CD4-positive, alpha-beta memory T cell (primary cell): ENCODE measurements around the gene STK32B. TPM values are rescaled to one million over a fixed set of nuclear protein-coding genes. Genes with fewer than 3 reads are reported as not detected.
"Not testable (repeated sequence)": the region's sequence is repeated elsewhere in the genome, so short reads cannot be mapped to it uniquely, and the experiment has no call there.

ENCODE experiments used
- CTCF ChIA-PET: fragments of 350-600 bp; sonication (Branson Sonifier 250); formaldehyde crosslinking; loops from one replicate; lab custom pipeline; 2021; ENCODE audit warnings: inconsistent platforms; ENCODE audit not compliant: partially characterized antibody; lab: Charles Lee
- POLR2A ChIA-PET: fragments of 350-600 bp; sonication (Branson Sonifier 250); formaldehyde crosslinking; loops from one replicate; lab custom pipeline; 2021; ENCODE audit not compliant: partially characterized antibody; lab: Charles Lee
- DNase-seq, 5 donors: peaks; one replicate each; pipeline versions ENCODE4 v3.0.0 to v3.0.0-alpha.2; 2020 to 2022; ENCODE audit warnings: mixed read lengths in 1 of 5
- H3K27ac ChIP-seq: one replicate; pipeline ENCODE4 v1.7.0; 2013; ENCODE audit warnings: low read depth, low read length
- H3K27me3 ChIP-seq: 2 replicates; pipeline ENCODE4 v1.7.0; 2013; ENCODE audit warnings: mild to moderate bottlenecking, low read length, moderate library complexity; ENCODE audit not compliant: insufficient read depth
- H3K36me3 ChIP-seq: 2 replicates; pipeline ENCODE4 v1.7.0; 2013; ENCODE audit warnings: mild to moderate bottlenecking, low read length, moderate library complexity; ENCODE audit not compliant: insufficient read depth
- H3K4me1 ChIP-seq: 2 replicates; pipeline ENCODE4 v1.7.0; 2013; ENCODE audit warnings: mild to moderate bottlenecking, low read length, moderate library complexity; ENCODE audit not compliant: insufficient read depth
- H3K4me3 ChIP-seq, 2 donors: one replicate each; pipeline ENCODE4 v1.7.0; 2013; ENCODE audit warnings: low read length in 2 of 2, mild to moderate bottlenecking in 1 of 2
- H3K9me3 ChIP-seq, 2 donors: one replicate each; pipeline ENCODE4 v1.7.0; 2013; ENCODE audit warnings: low read length in 2 of 2, control low read depth in 1 of 2; ENCODE audit not compliant: control insufficient read depth in 1 of 2
- H3K27ac Mint-ChIP-seq, 7 donors: one replicate each; pipeline ENCODE4 v1.8.0; 2020 to 2021; ENCODE audit warnings: mixed read lengths in 7 of 7, mild to moderate bottlenecking in 6 of 7, inconsistent platforms in 3 of 7, moderate library complexity in 3 of 7
- H3K27me3 Mint-ChIP-seq, 2 donors: one replicate each; pipeline ENCODE4 v1.8.0; 2020 to 2021; ENCODE audit warnings: mixed read lengths in 2 of 2
- H3K36me3 Mint-ChIP-seq, 2 donors: one replicate each; pipeline ENCODE4 v1.8.0; 2020 to 2021; ENCODE audit warnings: mixed read lengths in 2 of 2, inconsistent platforms in 1 of 2, mild to moderate bottlenecking in 1 of 2
- H3K4me1 Mint-ChIP-seq, 4 donors: one replicate each; pipeline ENCODE4 v1.8.0; 2020 to 2021; ENCODE audit warnings: mixed read lengths in 4 of 4, mild to moderate bottlenecking in 1 of 4
- H3K4me3 Mint-ChIP-seq, 8 donors: one replicate each; pipeline ENCODE4 v1.8.0; 2020 to 2021; ENCODE audit warnings: mixed read lengths in 8 of 8, mild to moderate bottlenecking in 7 of 8, moderate library complexity in 6 of 8, inconsistent platforms in 3 of 8
- H3K9me3 Mint-ChIP-seq, 8 donors: one replicate each; pipeline ENCODE4 v1.8.0; 2020 to 2021; ENCODE audit warnings: mixed read lengths in 8 of 8, mild to moderate bottlenecking in 5 of 8, inconsistent platforms in 3 of 8, moderate library complexity in 1 of 8
- intact Hi-C: fragments of 100-400 bp; cut with micrococcal nuclease; formaldehyde crosslinking; loops from one replicate; pipeline ENCODE4 v1.15.1; 2023
- polyA plus RNA-seq, 2 donors: library from polyadenylated mRNA; unstranded; fragments of 300-500 nt; fragmentation: Illumina TruSeq; gene quantifications; one replicate each; pipeline ENCODE4 v1.2.3, GENCODE V29; 2021
- total RNA-seq, 2 experiments: library from RNA; stranded (reverse); gene quantifications; one replicate each; pipeline ENCODE4 v1.2.3, GENCODE V29; 2021

Gene STK32B
- total and polyA plus RNA-seq, 4 experiments from 2014 or later: not detected

DNA sequence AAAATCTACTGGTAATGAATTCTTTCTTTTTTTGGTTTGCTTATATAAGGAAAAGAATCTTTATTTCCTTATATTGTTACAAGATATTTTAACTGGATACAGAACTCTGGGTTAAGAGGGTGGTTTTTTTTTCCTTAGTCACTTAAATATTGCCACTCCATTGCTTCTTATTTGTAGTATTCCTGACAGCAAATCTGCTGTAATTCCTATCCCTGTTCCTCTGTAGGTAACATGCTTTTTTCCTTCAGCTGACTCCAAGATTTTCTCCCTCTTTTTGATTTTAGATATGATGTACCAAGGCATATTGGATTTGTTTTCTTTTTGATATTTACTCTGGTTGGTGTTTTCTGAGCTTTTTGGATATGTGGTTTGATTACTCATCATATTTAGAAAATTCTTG is 378.5 kb downstream of the STK32B start:
- H3K9me3 ChIP-seq: no peaks in the 10 kb centered on the region
- Mint-ChIP-seq H3K4me1 (no peaks in the 10 kb centered on the region), H3K9me3 (peaks cover 0 to 11% (median 4%) of the 10 kb centered on the region in 8 donors), H3K27me3 (peaks cover 2 to 3% of the 10 kb centered on the region in 2 donors), H3K27ac (no peak overlapping the region), H3K36me3 (no peaks in the 10 kb centered on the region), H3K4me3 (no peak overlapping the region)
- CTCF ChIA-PET: no interaction called here
- H3K27me3 ChIP-seq: no peaks in the 10 kb centered on the region
- no peaks in the 10 kb centered on the region for H3K36me3 ChIP-seq
- H3K27ac ChIP-seq: no peak overlapping the region
- no peaks in the 10 kb centered on the region for H3K4me1 ChIP-seq
- POLR2A ChIA-PET: no interaction called here
- H3K4me3 ChIP-seq: no peak overlapping the region
- intact Hi-C loops: no loop called here
- DNase-seq: no peak

DNA sequence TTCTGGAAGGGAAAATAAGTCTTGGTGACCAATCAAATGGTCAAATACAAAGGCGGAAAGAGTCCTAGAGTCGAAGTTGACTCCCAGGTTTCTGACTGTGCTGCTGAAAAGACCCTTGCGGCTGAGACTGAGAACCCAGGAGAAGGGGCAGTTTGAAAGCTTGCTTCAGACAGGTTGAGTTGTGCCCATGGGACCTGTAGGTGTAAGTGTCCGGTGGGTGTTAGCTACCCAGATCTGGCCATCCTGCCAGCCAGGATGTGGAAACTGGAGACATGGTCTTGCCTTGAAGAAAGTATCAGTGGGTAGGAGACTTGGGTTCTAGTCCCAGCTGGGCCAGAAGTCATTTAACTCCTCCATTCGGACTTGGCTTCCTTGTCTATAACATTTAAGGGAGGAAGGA is 381.9 kb downstream of the STK32B start:
- Histone ChIP-seq H3K4me3 (no peak overlapping the region), H3K27ac (no peak overlapping the region), H3K36me3 (no peaks in the 10 kb centered on the region), H3K9me3 (no peaks in the 10 kb centered on the region), H3K27me3 (no peaks in the 10 kb centered on the region), H3K4me1 (no peaks in the 10 kb centered on the region)
- Mint-ChIP-seq H3K27me3 (peaks cover 2 to 3% of the 10 kb centered on the region in 2 donors), H3K9me3 (peaks cover under 1 to 11% (median 4%) of the 10 kb centered on the region in 8 donors), H3K4me3 (no peak overlapping the region), H3K4me1 (no peaks in the 10 kb centered on the region), H3K36me3 (no peaks in the 10 kb centered on the region), H3K27ac (no peak overlapping the region)
- CTCF ChIA-PET: no interaction called here
- intact Hi-C loops: no loop called here
- no peak for DNase-seq
- POLR2A ChIA-PET: no interaction called here

DNA sequence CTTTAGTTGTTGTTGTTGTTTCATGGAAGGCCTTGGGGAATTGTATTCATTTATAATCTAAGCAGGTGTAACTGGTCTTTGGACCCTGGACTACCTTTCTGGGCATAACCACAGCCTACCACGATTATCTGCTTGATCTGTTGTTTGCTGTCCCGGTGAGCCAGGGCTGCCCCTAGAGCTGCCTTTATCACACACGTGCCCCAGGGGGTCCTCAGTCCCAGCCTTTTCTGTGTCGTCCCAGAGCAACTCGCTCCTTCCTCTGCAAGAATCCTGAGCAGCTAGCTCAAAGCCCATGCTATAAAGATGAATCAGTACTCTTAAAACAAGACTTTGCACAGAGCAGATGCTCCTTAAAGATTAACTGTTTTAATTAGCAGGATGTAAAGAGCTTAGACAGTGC is 383.9 kb downstream of the STK32B start:
- POLR2A ChIA-PET: no interaction called here

DNA sequence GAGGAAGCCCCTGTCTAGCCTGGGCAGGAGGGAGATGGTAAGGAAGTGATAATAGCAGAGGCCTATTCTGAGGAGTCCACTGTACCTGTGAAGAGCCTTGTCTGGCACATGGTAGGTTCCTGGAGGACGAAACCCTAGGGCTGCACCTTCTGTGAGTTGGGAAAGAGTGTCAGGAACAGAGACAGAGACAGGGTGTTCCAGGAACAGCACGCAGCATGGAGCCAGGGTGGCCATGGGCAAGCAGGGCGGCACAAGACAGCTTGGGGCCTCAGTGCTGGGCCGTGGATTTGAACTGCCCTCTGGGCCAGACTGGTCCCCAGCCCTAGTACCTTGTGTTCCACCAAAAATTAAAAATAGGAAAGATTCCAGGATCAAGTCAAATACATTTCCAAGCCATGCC is 384.5 kb downstream of the STK32B start:
- H3K4me1 Mint-ChIP-seq: no peaks in the 10 kb centered on the region
- DNase-seq: no peak
- H3K36me3 Mint-ChIP-seq: no peaks in the 10 kb centered on the region
- Histone ChIP-seq H3K36me3 (no peaks in the 10 kb centered on the region), H3K4me3 (no peak overlapping the region), H3K4me1 (no peaks in the 10 kb centered on the region), H3K9me3 (no peaks in the 10 kb centered on the region), H3K27ac (no peak overlapping the region), H3K27me3 (no peaks in the 10 kb centered on the region)
- H3K9me3 Mint-ChIP-seq: peaks cover 3 to 7% (median 4%) of the 10 kb centered on the region in 8 donors
- H3K4me3 Mint-ChIP-seq: peak overlapping the region in 1 of 8 donors; percentile 42
- CTCF ChIA-PET: no interaction called here
- intact Hi-C loops: no loop called here
- peaks cover 0 to 3% of the 10 kb centered on the region in 2 donors for H3K27me3 Mint-ChIP-seq
- POLR2A ChIA-PET: no interaction called here
- no peak overlapping the region for H3K27ac Mint-ChIP-seq

More for the DNA sequence above, 383.9 kb downstream of the STK32B start:
- Histone ChIP-seq H3K9me3 (no peaks in the 10 kb centered on the region), H3K27me3 (no peaks in the 10 kb centered on the region), H3K4me3 (no peak overlapping the region), H3K36me3 (no peaks in the 10 kb centered on the region), H3K27ac (no peak overlapping the region), H3K4me1 (no peaks in the 10 kb centered on the region)
- no peak for DNase-seq
- peaks cover 3 to 9% (median 4%) of the 10 kb centered on the region in 8 donors for H3K9me3 Mint-ChIP-seq
- peaks cover under 1 to 3% of the 10 kb centered on the region in 2 donors for H3K27me3 Mint-ChIP-seq
- H3K36me3 Mint-ChIP-seq: no peaks in the 10 kb centered on the region
- no peak overlapping the region for H3K27ac Mint-ChIP-seq
- no peaks in the 10 kb centered on the region for H3K4me1 Mint-ChIP-seq
- H3K4me3 Mint-ChIP-seq: peak overlapping the region in 1 of 8 donors; percentile 42
- CTCF ChIA-PET: no interaction called here
- intact Hi-C loops: no loop called here

DNA sequence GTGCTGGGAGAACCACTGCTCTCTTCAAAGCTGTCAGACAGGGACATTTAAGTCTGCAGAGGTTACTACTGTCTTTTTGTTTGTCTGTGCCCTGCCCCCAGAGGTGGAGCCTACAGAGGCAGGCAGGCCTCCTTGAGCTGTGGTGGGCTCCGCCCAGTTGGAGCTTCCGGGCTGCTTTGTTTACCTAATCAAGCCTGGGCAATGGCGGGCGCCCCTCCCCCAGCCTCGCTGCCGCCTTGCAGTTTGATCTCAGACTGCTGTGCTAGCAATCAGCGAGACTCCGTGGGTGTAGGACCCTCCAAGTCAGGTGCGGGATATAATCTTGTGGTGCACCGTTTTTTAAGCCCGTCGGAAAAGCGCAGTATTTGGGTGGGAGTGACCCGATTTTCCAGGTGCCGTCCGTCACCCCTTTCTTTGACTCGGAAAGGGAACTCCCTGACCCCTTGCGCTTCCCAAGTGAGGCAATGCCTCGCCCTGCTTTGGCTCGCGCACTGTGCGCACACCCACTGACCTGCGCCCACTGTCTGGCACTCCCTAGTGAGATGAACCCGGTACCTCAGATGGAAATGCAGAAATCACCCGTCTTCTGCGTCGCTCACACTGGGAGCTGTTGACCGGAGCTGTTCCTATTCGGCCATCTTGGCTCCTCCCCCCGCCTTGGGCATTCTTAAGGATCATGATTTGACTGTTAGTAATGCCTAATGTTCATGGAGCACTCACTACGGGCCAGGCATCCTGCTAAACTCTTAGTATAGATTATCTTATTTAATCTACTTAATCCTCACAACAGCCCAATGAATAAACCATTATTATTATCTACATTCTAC is 392.9 kb downstream of the STK32B start:
- H3K36me3 Mint-ChIP-seq, H3K36me3 ChIP-seq, H3K4me1 Mint-ChIP-seq, CTCF ChIA-PET, intact Hi-C loops, H3K4me3 Mint-ChIP-seq, H3K9me3 ChIP-seq, POLR2A ChIA-PET, H3K9me3 Mint-ChIP-seq, H3K27ac Mint-ChIP-seq, H3K27me3 Mint-ChIP-seq, DNase-seq, H3K4me1 ChIP-seq, H3K27ac ChIP-seq, H3K4me3 ChIP-seq, H3K27me3 ChIP-seq: not testable (repeated sequence)

DNA sequence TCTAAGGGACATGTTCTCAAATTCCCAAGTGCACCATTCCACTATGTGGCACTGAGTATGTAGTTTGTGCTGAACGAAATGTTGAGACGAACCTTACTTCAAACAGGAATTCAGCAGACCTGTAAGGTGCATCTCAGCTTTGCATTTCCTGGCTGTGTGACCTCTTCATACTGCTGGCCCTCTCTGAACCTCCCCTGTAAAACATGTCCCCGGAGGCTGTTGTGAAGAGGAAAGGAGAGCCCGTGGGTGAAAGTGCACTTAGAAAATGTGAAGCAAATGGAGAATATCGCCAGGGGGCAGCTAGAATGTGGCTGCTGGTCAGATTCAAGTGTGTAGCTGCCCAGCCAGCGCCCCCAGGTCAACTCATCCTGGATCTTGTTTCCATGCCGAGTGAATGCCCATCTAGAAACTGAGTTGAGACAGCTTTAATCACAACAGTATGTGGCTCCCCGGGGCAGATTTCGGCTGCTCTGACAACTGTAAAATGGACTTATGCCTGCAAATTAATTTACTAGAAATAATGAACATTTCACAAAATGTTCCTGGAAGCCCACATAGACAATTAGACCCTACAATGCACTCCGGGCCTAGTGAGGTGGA is 393.7 kb downstream of the STK32B start:
- Histone ChIP-seq H3K4me1 (no peaks in the 10 kb centered on the region), H3K4me3 (no peak overlapping the region), H3K9me3 (no peaks in the 10 kb centered on the region), H3K27me3 (no peaks in the 10 kb centered on the region), H3K36me3 (no peaks in the 10 kb centered on the region), H3K27ac (no peak overlapping the region)
- POLR2A ChIA-PET: no interaction called here
- no peak for DNase-seq
- intact Hi-C loops: no loop called here
- Mint-ChIP-seq H3K4me1 (no peaks in the 10 kb centered on the region), H3K27ac (no peak overlapping the region), H3K4me3 (no peak overlapping the region), H3K36me3 (no peaks in the 10 kb centered on the region), H3K27me3 (peaks cover 0 to 3% of the 10 kb centered on the region in 2 donors), H3K9me3 (peaks cover 0 to 2% (median 0%) of the 10 kb centered on the region in 8 donors)
- CTCF ChIA-PET: no interaction called here

DNA sequence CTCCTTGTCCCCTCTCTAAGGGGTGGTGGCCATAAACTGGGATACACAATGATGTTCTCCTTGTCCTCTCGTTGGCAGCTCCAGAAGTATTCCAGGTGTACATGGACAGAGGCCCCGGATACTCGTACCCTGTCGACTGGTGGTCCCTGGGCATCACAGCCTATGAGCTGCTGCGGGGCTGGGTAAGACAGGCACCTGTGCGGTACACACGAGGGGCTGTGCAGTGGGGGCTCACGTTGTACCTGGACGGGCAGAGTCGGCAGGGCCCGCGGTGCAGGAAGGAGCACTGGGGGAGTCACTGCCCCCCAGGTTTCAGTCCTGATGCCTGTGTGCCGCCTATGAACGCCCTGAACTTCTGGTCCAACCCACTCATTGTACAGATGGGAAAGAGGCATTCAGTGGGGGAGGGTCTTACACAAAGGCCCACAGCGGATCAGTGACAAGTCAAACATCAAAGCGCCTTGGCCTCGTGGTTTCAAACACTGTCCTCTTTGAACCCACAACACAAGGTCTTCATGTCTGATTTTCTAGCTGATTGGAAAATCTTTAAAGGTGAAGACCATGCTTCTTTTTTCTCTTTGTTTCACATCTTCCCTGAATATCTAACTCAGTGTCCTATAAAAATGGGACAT is 395.4 kb downstream of the STK32B start:
- no peak overlapping the region for H3K4me3 ChIP-seq
- no peaks in the 10 kb centered on the region for H3K9me3 ChIP-seq
- DNase-seq: no peak
- no peaks in the 10 kb centered on the region for H3K36me3 Mint-ChIP-seq
- no peaks in the 10 kb centered on the region for H3K4me1 Mint-ChIP-seq
- intact Hi-C loops: no loop called here
- peaks cover 0 to 3% of the 10 kb centered on the region in 2 donors for H3K27me3 Mint-ChIP-seq
- ChIA-PET CTCF (no interaction called here), POLR2A (no interaction called here)
- no peaks in the 10 kb centered on the region for H3K4me1 ChIP-seq
- no peaks in the 10 kb centered on the region for H3K27me3 ChIP-seq
- no peak overlapping the region for H3K27ac Mint-ChIP-seq
- no peak overlapping the region for H3K27ac ChIP-seq
- H3K36me3 ChIP-seq: no peaks in the 10 kb centered on the region
- peaks cover 0 to 2% (median 0%) of the 10 kb centered on the region in 8 donors for H3K9me3 Mint-ChIP-seq
- H3K4me3 Mint-ChIP-seq: no peak overlapping the region
